ENCODE results near the gene FAM3B. TPM values are rescaled to one million over a fixed set of nuclear protein-coding genes. Genes with fewer than 3 reads are reported as not detected.

The FAM3B gene
- total RNA-seq, 2 experiments from 2014 or later = not detected

DNA sequence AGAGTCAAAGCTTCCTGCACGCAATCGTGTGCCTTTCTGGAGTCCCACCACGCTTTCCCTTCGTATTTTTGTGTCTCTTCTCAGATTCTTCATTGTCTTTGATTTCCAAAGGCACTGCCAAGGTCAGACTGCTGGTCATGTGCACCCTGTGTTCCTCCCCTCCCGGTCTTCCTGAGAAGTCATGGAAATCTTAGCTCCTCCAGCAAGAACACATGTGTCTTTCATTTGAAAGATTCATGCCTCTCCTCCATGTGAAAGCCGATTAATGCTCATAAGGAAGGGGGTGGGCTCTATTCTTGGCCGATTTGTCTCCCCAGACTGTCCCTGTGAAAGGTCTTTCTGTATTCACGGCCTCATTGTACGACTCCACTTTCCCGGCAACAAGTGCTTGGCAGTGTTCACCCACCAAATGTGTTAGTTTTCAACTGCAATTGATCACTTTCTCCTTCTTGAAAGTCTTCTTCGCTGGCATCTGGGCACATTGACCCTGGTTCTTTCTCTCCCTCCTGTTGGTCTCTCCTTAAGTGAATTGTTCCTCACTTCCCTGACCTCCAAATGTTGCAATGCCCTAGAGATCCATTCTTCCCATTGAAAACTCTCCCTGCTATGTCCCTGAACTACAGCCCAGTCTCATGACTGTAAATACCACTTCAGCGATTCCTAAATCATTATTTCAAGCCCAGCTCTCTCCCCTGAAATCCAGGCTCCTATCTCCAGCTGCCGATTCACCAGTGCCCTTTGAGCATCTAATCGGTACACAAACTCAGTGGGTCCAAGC lies 70.6 kb downstream of the FAM3B start:
- DNase-seq = no peak
- POLR2A ChIA-PET = interaction anchor here (1.0 kb wide), 1 partner anchor 40 kb away, joined by 3 read pairs; no protein-coding TSS in a partner anchor
- H3K36me3 Mint-ChIP-seq (ENCODE audit: low read depth) = peaks cover 74% of the 10 kb centered on the region
- CTCF ChIA-PET = interaction anchor here (0.5 kb wide), 1 partner anchor 48 kb away, joined by 5 read pairs; no protein-coding TSS in a partner anchor
- H3K27me3 Mint-ChIP-seq = no peaks in the 10 kb centered on the region
- H3K4me3 Mint-ChIP-seq = no peak overlapping the region
- H3K9me3 Mint-ChIP-seq = no peaks in the 10 kb centered on the region
- H3K27ac Mint-ChIP-seq = no peak overlapping the region
- no peaks in the 10 kb centered on the region for H3K4me1 Mint-ChIP-seq

DNA sequence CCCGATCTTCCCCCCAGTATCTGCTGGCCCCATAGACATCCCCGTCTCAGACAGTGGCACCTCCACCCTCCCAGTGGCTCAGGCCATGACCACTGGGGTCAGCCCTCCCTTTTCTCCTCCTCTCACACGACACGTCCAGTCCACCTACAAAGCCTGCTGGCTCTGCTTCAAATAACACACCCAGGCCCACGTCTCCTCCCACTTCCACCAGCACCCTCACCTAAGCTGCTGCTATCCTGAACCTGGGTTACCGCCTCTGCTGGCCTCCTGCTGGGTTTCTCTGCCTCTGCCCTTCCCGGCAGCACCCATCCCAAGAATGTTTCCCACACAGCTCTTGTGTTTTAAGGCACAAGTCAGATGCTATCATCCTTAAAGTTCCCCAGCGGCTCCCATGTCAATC lies 71.2 kb downstream of the FAM3B start:
- no peaks in the 10 kb centered on the region for H3K9me3 Mint-ChIP-seq
- ChIA-PET POLR2A (no interaction called here), CTCF (interaction anchor here (0.5 kb wide), 1 partner anchor 48 kb away, joined by 5 read pairs; no protein-coding TSS in a partner anchor)
- peaks cover 70% of the 10 kb centered on the region for H3K36me3 Mint-ChIP-seq (ENCODE audit: low read depth)
- no peak for DNase-seq
- no peak overlapping the region for H3K27ac Mint-ChIP-seq
- no peak overlapping the region for H3K4me3 Mint-ChIP-seq
- no peaks in the 10 kb centered on the region for H3K4me1 Mint-ChIP-seq
- no peaks in the 10 kb centered on the region for H3K27me3 Mint-ChIP-seq

DNA sequence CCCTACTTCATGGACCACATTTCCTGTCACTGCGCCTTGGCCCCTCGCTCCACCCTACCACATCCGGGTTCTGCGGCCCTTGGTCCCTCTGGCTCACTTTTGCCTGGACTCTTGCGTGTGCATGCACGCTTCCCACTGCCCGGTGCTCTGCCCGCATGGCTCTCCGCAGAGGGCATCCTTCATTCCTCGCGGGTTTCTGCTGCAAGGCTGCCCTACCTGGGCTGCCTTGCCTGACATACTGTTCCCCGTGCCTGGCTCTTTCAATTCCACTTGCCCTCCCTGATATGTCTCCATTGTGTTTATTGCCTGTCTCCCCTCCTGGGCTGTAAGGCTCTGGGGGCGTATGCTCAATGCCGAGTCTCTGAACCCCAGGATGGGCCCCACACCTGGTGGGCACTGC lies 71.7 kb downstream of the FAM3B start:
- POLR2A ChIA-PET = no interaction called here
- H3K36me3 Mint-ChIP-seq (ENCODE audit: low read depth) = peaks cover 71% of the 10 kb centered on the region
- no peaks in the 10 kb centered on the region for H3K9me3 Mint-ChIP-seq
- H3K4me3 Mint-ChIP-seq = no peak overlapping the region
- no peak overlapping the region for H3K27ac Mint-ChIP-seq
- H3K4me1 Mint-ChIP-seq = no peaks in the 10 kb centered on the region
- DNase-seq = no peak
- CTCF ChIA-PET = no interaction called here
- no peaks in the 10 kb centered on the region for H3K27me3 Mint-ChIP-seq

DNA sequence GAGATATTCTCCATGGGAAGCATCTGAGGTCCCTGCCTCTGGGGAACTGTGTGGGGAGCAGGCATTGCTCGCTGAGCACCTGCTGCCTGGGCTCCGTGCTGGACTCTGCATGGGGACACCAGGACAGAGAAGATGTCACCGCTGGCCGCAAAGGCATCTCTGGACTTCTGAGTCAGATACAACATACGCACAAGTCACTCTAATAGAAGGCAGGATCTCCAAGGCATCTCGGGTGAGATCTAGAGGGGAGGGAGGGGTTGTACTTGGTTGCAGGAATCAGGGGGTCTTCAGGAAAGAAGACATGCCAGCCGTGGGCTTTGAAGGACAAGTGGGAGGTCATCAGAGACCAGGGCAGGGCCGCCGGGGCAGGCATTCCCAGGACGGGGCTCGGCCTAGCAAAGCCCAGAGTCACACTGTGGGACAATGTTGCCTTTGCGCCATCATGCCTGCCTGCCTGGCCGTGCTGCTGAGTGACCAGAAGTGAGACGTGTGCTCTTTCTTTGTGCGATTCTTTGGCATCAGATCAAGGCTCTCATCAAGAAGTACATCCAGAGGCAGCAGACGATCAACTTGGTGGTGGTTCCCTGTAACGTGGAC lies 73.5 kb downstream of the FAM3B start:
- Mint-ChIP-seq H3K36me3 (ENCODE audit: low read depth) (peaks cover 74% of the 10 kb centered on the region), H3K4me3 (no peak overlapping the region), H3K27me3 (no peaks in the 10 kb centered on the region), H3K27ac (no peak overlapping the region), H3K4me1 (peaks cover 1% of the 10 kb centered on the region), H3K9me3 (no peaks in the 10 kb centered on the region)
- DNase-seq = no peak
- POLR2A ChIA-PET = no interaction called here
- CTCF ChIA-PET = no interaction called here

GRCh38 chr21:41393876-41394465 lies 77.4 kb downstream of the FAM3B start:
- Mint-ChIP-seq H3K4me3 (no peak overlapping the region), H3K9me3 (no peaks in the 10 kb centered on the region), H3K27me3 (no peaks in the 10 kb centered on the region), H3K4me1 (peaks cover 2% of the 10 kb centered on the region), H3K27ac (no peak overlapping the region), H3K36me3 (ENCODE audit: low read depth) (peaks cover 75% of the 10 kb centered on the region)
- no peak for DNase-seq
- POLR2A ChIA-PET = no interaction called here
- CTCF ChIA-PET = no interaction called here

DNA sequence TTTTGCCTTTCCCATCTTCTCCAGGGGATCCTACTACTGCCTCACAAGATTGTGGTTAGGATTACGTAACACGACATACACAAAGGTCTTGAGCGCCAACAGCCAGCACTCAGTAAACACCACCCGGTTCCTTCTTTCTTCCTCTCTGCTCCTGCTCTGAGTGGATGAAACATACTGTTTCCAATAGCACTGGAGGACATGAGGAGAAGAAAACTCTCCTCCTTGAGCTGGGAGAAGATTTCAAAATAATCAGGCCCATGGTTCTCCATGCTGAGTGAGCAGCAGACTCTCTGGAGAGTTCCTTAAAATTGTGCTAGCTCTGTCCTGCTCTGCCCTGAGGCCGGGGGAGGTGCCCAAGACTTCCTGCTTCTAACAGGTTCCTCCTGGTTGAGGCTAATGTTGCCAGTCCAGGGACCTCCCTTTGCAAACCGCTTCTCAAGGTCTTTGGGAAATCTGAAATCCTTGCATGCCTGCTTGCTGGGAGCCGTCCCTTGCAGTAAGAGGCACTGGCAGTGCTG lies 80.0 kb downstream of the FAM3B start:
- Mint-ChIP-seq H3K4me3 (no peak overlapping the region), H3K27me3 (no peaks in the 10 kb centered on the region), H3K4me1 (peaks cover 2% of the 10 kb centered on the region), H3K27ac (no peak overlapping the region), H3K36me3 (ENCODE audit: low read depth) (peaks cover 90% of the 10 kb centered on the region), H3K9me3 (no peaks in the 10 kb centered on the region)
- CTCF ChIA-PET = no interaction called here
- DNase-seq = no peak
- POLR2A ChIA-PET = interaction anchor here (1.4 kb wide), 1 partner anchor 15 kb away, joined by 4 read pairs; no protein-coding TSS in a partner anchor

- Mint-ChIP-seq H3K36me3 (ENCODE audit: low read depth) (peaks cover 90% of the 10 kb centered on the region), H3K27me3 (no peaks in the 10 kb centered on the region), H3K9me3 (no peaks in the 10 kb centered on the region), H3K4me1 (peaks cover 2% of the 10 kb centered on the region), H3K4me3 (no peak overlapping the region), H3K27ac (no peak overlapping the region)
- DNase-seq = no peak
- ChIA-PET POLR2A (interaction anchor here (1.4 kb wide), 1 partner anchor 14 kb away, joined by 4 read pairs; no protein-coding TSS in a partner anchor), CTCF (no interaction called here)
Observed at GRCh38 chr21:41397471-41397891, 80.9 kb downstream of the FAM3B start.

GRCh38 chr21:41398251-41398650 lies 81.7 kb downstream of the FAM3B start:
- Mint-ChIP-seq H3K4me1 (peaks cover 2% of the 10 kb centered on the region), H3K36me3 (ENCODE audit: low read depth) (peaks cover 95% of the 10 kb centered on the region), H3K27me3 (no peaks in the 10 kb centered on the region), H3K9me3 (no peaks in the 10 kb centered on the region), H3K27ac (no peak overlapping the region), H3K4me3 (no peak overlapping the region)
- DNase-seq = no peak
- ChIA-PET POLR2A (no interaction called here), CTCF (no interaction called here)

DNA sequence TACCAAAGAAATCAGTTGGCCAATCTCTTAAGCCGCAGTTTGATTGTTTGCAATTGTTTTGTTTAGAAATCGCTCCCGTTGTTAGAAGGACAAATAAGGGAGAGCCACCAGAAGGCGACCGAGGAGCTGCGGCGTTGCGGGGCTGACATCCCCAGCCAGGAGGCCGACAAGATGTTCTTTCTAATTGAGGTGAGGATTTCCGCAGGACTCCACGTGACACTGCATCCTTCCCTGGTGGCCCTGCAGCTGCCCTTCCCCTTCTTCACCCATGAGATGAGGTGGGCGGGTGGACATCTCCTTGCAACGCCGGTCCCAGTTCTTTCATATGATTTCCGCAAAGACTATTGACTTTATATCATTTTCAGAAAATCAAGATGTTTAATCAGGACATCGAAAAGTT lies 82.2 kb downstream of the FAM3B start:
- Mint-ChIP-seq H3K36me3 (ENCODE audit: low read depth) (peaks cover 95% of the 10 kb centered on the region), H3K4me3 (no peak overlapping the region), H3K4me1 (peaks cover 2% of the 10 kb centered on the region), H3K27ac (no peak overlapping the region), H3K27me3 (no peaks in the 10 kb centered on the region), H3K9me3 (no peaks in the 10 kb centered on the region)
- CTCF ChIA-PET = no interaction called here
- POLR2A ChIA-PET = no interaction called here
- DNase-seq = no peak

DNA sequence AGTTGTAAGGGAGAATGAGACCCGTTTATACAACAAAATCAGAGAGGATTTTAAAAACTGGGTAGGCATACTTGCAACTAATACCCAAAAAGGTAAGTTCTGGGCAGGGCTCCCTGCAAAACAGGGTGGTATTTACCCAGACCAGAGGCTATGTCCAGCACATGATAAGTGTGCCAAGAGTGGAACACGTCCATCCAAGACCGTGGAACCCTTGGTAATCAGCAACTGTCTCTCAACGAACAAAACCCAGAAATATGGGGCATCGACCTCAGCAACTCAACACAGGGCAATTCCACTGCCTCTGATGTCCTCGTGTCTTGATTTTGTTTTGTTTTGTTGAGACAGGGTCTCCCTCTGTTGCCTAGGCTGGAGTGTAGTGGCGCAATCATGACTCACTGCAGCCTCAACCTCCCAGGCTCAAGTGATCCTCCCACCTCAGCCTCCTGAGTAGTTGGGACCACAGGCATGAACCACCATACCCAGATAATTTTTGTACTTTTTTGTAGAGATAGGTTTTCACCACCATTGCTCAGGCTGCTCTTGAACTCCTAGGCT lies 82.7 kb downstream of the FAM3B start:
- no peaks in the 10 kb centered on the region for H3K9me3 Mint-ChIP-seq
- H3K27me3 Mint-ChIP-seq = no peaks in the 10 kb centered on the region
- DNase-seq = no peak
- peaks cover 2% of the 10 kb centered on the region for H3K4me1 Mint-ChIP-seq
- H3K4me3 Mint-ChIP-seq = no peak overlapping the region
- peaks cover 95% of the 10 kb centered on the region for H3K36me3 Mint-ChIP-seq (ENCODE audit: low read depth)
- H3K27ac Mint-ChIP-seq = no peak overlapping the region
- ChIA-PET POLR2A (no interaction called here), CTCF (no interaction called here)

GRCh38 chr21:41402231-41402630 lies 85.6 kb downstream of the FAM3B start:
- ChIA-PET POLR2A (no interaction called here), CTCF (interaction anchor here (1.6 kb wide), 1 partner anchor 9 kb away, joined by 4 read pairs; no protein-coding TSS in a partner anchor)
- H3K4me3 Mint-ChIP-seq = no peak overlapping the region
- H3K36me3 Mint-ChIP-seq (ENCODE audit: low read depth) = peaks cover 89% of the 10 kb centered on the region
- no peak for DNase-seq
- H3K4me1 Mint-ChIP-seq = no peaks in the 10 kb centered on the region
- no peak overlapping the region for H3K27ac Mint-ChIP-seq
- no peaks in the 10 kb centered on the region for H3K9me3 Mint-ChIP-seq
- no peaks in the 10 kb centered on the region for H3K27me3 Mint-ChIP-seq

GRCh38 chr21:41402796-41403195 lies 86.2 kb downstream of the FAM3B start:
- no peak for DNase-seq
- Mint-ChIP-seq H3K9me3 (no peaks in the 10 kb centered on the region), H3K36me3 (ENCODE audit: low read depth) (peaks cover 89% of the 10 kb centered on the region), H3K27ac (no peak overlapping the region), H3K27me3 (no peaks in the 10 kb centered on the region), H3K4me1 (no peaks in the 10 kb centered on the region), H3K4me3 (no peak overlapping the region)
- ChIA-PET CTCF (interaction anchor here (1.6 kb wide), 1 partner anchor 8 kb away, joined by 4 read pairs; no protein-coding TSS in a partner anchor), POLR2A (no interaction called here)

- DNase-seq = no peak
- H3K9me3 Mint-ChIP-seq = no peaks in the 10 kb centered on the region
- H3K36me3 Mint-ChIP-seq (ENCODE audit: low read depth) = peaks cover 89% of the 10 kb centered on the region
- H3K27me3 Mint-ChIP-seq = no peaks in the 10 kb centered on the region
- H3K4me1 Mint-ChIP-seq = no peaks in the 10 kb centered on the region
- no peak overlapping the region for H3K27ac Mint-ChIP-seq
- ChIA-PET CTCF (no interaction called here), POLR2A (no interaction called here)
- no peak overlapping the region for H3K4me3 Mint-ChIP-seq
Observed at GRCh38 chr21:41403331-41403730, 86.7 kb downstream of the FAM3B start.

Measured in activated CD4-positive, alpha-beta memory T cell treated with anti-CD3 and anti-CD28 coated beads, Interleukin-2, amount 10 ng/mL, durations not matched to agents 7 days and 5 days (primary cell).